Measurements from ENCODE around the gene NACC2. TPM values are rescaled to one million over a fixed set of nuclear protein-coding genes. Genes with fewer than 3 reads are reported as not detected.

Gene NACC2
- total RNA-seq, 1 donor from 2014 or later = 3.6 TPM

GRCh38 chr9:136059321-136059791, 35.7 kb downstream of the NACC2 start:
- Mint-ChIP-seq H3K27ac (no peak overlapping the region), H3K36me3 (ENCODE audit: low read depth) (no peaks in the 10 kb centered on the region), H3K4me3 (no peak overlapping the region), H3K4me1 (no peaks in the 10 kb centered on the region), H3K9me3 (no peaks in the 10 kb centered on the region), H3K27me3 (no peaks in the 10 kb centered on the region)
- DNase-seq = no peak
- intact Hi-C loops (cut with micrococcal nuclease) = no loop called here

- Mint-ChIP-seq H3K27me3 (no peaks in the 10 kb centered on the region), H3K36me3 (ENCODE audit: low read depth) (no peaks in the 10 kb centered on the region), H3K4me3 (no peak overlapping the region), H3K9me3 (no peaks in the 10 kb centered on the region), H3K27ac (no peak overlapping the region), H3K4me1 (no peaks in the 10 kb centered on the region)
- no peak for DNase-seq
- intact Hi-C loops (cut with micrococcal nuclease) = no loop called here
Measured at GRCh38 chr9:136058801-136059302, 36.2 kb downstream of the NACC2 start.

GRCh38 chr9:136058084-136058483, 37.0 kb downstream of the NACC2 start:
- Mint-ChIP-seq H3K27ac (no peak overlapping the region), H3K27me3 (no peaks in the 10 kb centered on the region), H3K9me3 (no peaks in the 10 kb centered on the region), H3K4me1 (no peaks in the 10 kb centered on the region), H3K4me3 (no peak overlapping the region), H3K36me3 (ENCODE audit: low read depth) (no peaks in the 10 kb centered on the region)
- intact Hi-C loops (cut with micrococcal nuclease) = no loop called here
- no peak for DNase-seq

- no peaks in the 10 kb centered on the region for H3K27me3 Mint-ChIP-seq
- H3K27ac Mint-ChIP-seq = no peak overlapping the region
- H3K36me3 Mint-ChIP-seq (ENCODE audit: low read depth) = no peaks in the 10 kb centered on the region
- H3K9me3 Mint-ChIP-seq = no peaks in the 10 kb centered on the region
- DNase-seq = no peak
- intact Hi-C loops (cut with micrococcal nuclease) = no loop called here
- no peak overlapping the region for H3K4me3 Mint-ChIP-seq
- H3K4me1 Mint-ChIP-seq = no peaks in the 10 kb centered on the region
Measured at GRCh38 chr9:136057236-136058081, 37.6 kb downstream of the NACC2 start.

- intact Hi-C loops (cut with micrococcal nuclease) = no loop called here
- no peak for DNase-seq
- no peaks in the 10 kb centered on the region for H3K9me3 Mint-ChIP-seq
- no peaks in the 10 kb centered on the region for H3K36me3 Mint-ChIP-seq (ENCODE audit: low read depth)
- H3K27ac Mint-ChIP-seq = no peak overlapping the region
- peaks cover 4% of the 10 kb centered on the region for H3K27me3 Mint-ChIP-seq
- H3K4me1 Mint-ChIP-seq = peaks cover 3% of the 10 kb centered on the region
- H3K4me3 Mint-ChIP-seq = no peak overlapping the region
Measured at GRCh38 chr9:136056546-136057235, 38.4 kb downstream of the NACC2 start.

GRCh38 chr9:136055715-136056545, 39.2 kb downstream of the NACC2 start:
- Mint-ChIP-seq H3K4me1 (peaks cover 3% of the 10 kb centered on the region), H3K36me3 (ENCODE audit: low read depth) (no peaks in the 10 kb centered on the region), H3K27ac (no peak overlapping the region), H3K9me3 (no peaks in the 10 kb centered on the region), H3K4me3 (no peak overlapping the region), H3K27me3 (peaks cover 4% of the 10 kb centered on the region)
- intact Hi-C loops (cut with micrococcal nuclease) = no loop called here
- DNase-seq = no peak

GRCh38 chr9:136054798-136055714, 40.0 kb downstream of the NACC2 start:
- peaks cover 3% of the 10 kb centered on the region for H3K4me1 Mint-ChIP-seq

GRCh38 chr9:136054146-136054545, 40.9 kb downstream of the NACC2 start:
- no peak for DNase-seq
- Mint-ChIP-seq H3K9me3 (no peaks in the 10 kb centered on the region), H3K4me1 (peaks cover 3% of the 10 kb centered on the region), H3K27ac (no peak overlapping the region), H3K27me3 (peaks cover 4% of the 10 kb centered on the region), H3K36me3 (ENCODE audit: low read depth) (no peaks in the 10 kb centered on the region), H3K4me3 (no peak overlapping the region)
- intact Hi-C loops (cut with micrococcal nuclease) = no loop called here

More at GRCh38 chr9:136054798-136055714, 40.0 kb downstream of the NACC2 start:
- Mint-ChIP-seq H3K9me3 (no peaks in the 10 kb centered on the region), H3K36me3 (ENCODE audit: low read depth) (no peaks in the 10 kb centered on the region), H3K4me3 (no peak overlapping the region), H3K27me3 (peaks cover 4% of the 10 kb centered on the region), H3K27ac (no peak overlapping the region)
- DNase-seq = no peak
- intact Hi-C loops (cut with micrococcal nuclease) = no loop called here

- no peak overlapping the region for H3K27ac Mint-ChIP-seq
- intact Hi-C loops (cut with micrococcal nuclease) = no loop called here
- DNase-seq = no peak
- no peaks in the 10 kb centered on the region for H3K36me3 Mint-ChIP-seq (ENCODE audit: low read depth)
- H3K27me3 Mint-ChIP-seq = peaks cover 4% of the 10 kb centered on the region
- H3K4me1 Mint-ChIP-seq = peaks cover 3% of the 10 kb centered on the region
- no peak overlapping the region for H3K4me3 Mint-ChIP-seq
- no peaks in the 10 kb centered on the region for H3K9me3 Mint-ChIP-seq
Measured at GRCh38 chr9:136053757-136054142, 41.3 kb downstream of the NACC2 start.

- H3K27ac Mint-ChIP-seq = no peak overlapping the region
- H3K4me3 Mint-ChIP-seq = no peak overlapping the region
- H3K9me3 Mint-ChIP-seq = no peaks in the 10 kb centered on the region
- H3K36me3 Mint-ChIP-seq (ENCODE audit: low read depth) = no peaks in the 10 kb centered on the region
- intact Hi-C loops (cut with micrococcal nuclease) = no loop called here
- peaks cover 3% of the 10 kb centered on the region for H3K4me1 Mint-ChIP-seq
- DNase-seq = no peak
- peaks cover 4% of the 10 kb centered on the region for H3K27me3 Mint-ChIP-seq
Measured at GRCh38 chr9:136052991-136053756, 41.9 kb downstream of the NACC2 start.

GRCh38 chr9:136052472-136052880, 42.6 kb downstream of the NACC2 start:
- no peaks in the 10 kb centered on the region for H3K9me3 Mint-ChIP-seq
- no peaks in the 10 kb centered on the region for H3K36me3 Mint-ChIP-seq (ENCODE audit: low read depth)
- no peak for DNase-seq
- H3K4me1 Mint-ChIP-seq = peaks cover 3% of the 10 kb centered on the region
- H3K27ac Mint-ChIP-seq = no peak overlapping the region
- intact Hi-C loops (cut with micrococcal nuclease) = no loop called here
- H3K27me3 Mint-ChIP-seq = peaks cover 4% of the 10 kb centered on the region
- H3K4me3 Mint-ChIP-seq = no peak overlapping the region

GRCh38 chr9:136051837-136052471, 43.1 kb downstream of the NACC2 start:
- H3K4me3 Mint-ChIP-seq = no peak overlapping the region
- peaks cover 4% of the 10 kb centered on the region for H3K27me3 Mint-ChIP-seq
- intact Hi-C loops (cut with micrococcal nuclease) = no loop called here
- no peaks in the 10 kb centered on the region for H3K9me3 Mint-ChIP-seq
- H3K36me3 Mint-ChIP-seq (ENCODE audit: low read depth) = no peaks in the 10 kb centered on the region
- no peak for DNase-seq
- peaks cover 3% of the 10 kb centered on the region for H3K4me1 Mint-ChIP-seq
- no peak overlapping the region for H3K27ac Mint-ChIP-seq
